Tibial nerve (tissue), 4 donors: ENCODE measurements around the gene LRRC31. TPM values are rescaled to one million over a fixed set of nuclear protein-coding genes. Genes with fewer than 3 reads are reported as not detected.

Experiments
- DNase-seq, 2 donors: peaks; one replicate each; pipeline ENCODE4 v3.0.0-alpha.2; 2019; ENCODE audit warnings: low spot score in 2 of 2
- H3K27ac ChIP-seq, 4 donors: fragments of 200-600 bp; sonication (generic) in 3 of 4; one replicate each; pipeline ENCODE4 v1.5.1; 2017 to 2019; ENCODE audit warnings: mild to moderate bottlenecking in 1 of 4
- H3K27me3 ChIP-seq, 2 donors: fragments of 200-600 bp; sonication (generic) in 1 of 2; one replicate each; pipeline versions ENCODE4 v1.5.1 to v1.6.0; 2017 to 2019
- H3K36me3 ChIP-seq, 3 donors: fragments of 200-600 bp; sonication (generic); one replicate each; pipeline ENCODE4 v1.5.1; 2018 to 2019
- H3K4me1 ChIP-seq, 4 donors: fragments of 200-600 bp; sonication (generic) in 3 of 4; one replicate each; pipeline ENCODE4 v1.5.1; 2017 to 2019
- H3K4me3 ChIP-seq, 4 donors: fragments of 200-600 bp; sonication (generic) in 3 of 4; one replicate each; pipeline ENCODE4 v1.5.1; 2017 to 2019; ENCODE audit warnings: mild to moderate bottlenecking in 1 of 4, moderate library complexity in 1 of 4
- H3K9me3 ChIP-seq, 4 donors: fragments of 200-600 bp; sonication (generic) in 3 of 4; one replicate each; pipeline ENCODE4 v1.5.1; 2017 to 2019
- EP300 ChIP-seq, 2 donors: sonication (generic); formaldehyde crosslinking; IDR thresholded peaks; one replicate each; pipeline ENCODE4 v1.6.1; 2017; ENCODE audit warnings: antibody characterized with exemption in 2 of 2, mild to moderate bottlenecking in 1 of 2
- POLR2A ChIP-seq, 2 donors: fragments of 450-650 bp; IDR thresholded peaks; one replicate each; pipeline ENCODE4 v1.6.1; 2017; ENCODE audit warnings: antibody characterized with exemption in 2 of 2, mild to moderate bottlenecking in 2 of 2, moderate library complexity in 2 of 2
- WGBS, 2 donors: methylation state at CpG; one replicate each; pipeline ENCODE4 v1.1.5; 2018; 5-methylcytosine and 5-hydroxymethylcytosine counted together
- total RNA-seq, 4 donors: library from RNA; depleted of rRNA; stranded (reverse); fragments of >200 nt; gene quantifications; one replicate each; pipeline ENCODE4 v1.1.0, GENCODE V29; 2016
- TF ChIP-seq, protein P1 (sequence below), 5 experiments: fragments of 200-600 bp in 3 of 5; fragments of 450-650 bp in 2 of 5; sonication (generic) in 3 of 5; IDR thresholded peaks; one replicate each; pipeline ENCODE4 v1.5.1; 2016 to 2019; ENCODE audit warnings: antibody characterized with exemption in 5 of 5, mild to moderate bottlenecking in 3 of 5, moderate library complexity in 2 of 5

The LRRC31 gene
- total RNA-seq, 4 donors from 2014 or later = not detected

DNA sequence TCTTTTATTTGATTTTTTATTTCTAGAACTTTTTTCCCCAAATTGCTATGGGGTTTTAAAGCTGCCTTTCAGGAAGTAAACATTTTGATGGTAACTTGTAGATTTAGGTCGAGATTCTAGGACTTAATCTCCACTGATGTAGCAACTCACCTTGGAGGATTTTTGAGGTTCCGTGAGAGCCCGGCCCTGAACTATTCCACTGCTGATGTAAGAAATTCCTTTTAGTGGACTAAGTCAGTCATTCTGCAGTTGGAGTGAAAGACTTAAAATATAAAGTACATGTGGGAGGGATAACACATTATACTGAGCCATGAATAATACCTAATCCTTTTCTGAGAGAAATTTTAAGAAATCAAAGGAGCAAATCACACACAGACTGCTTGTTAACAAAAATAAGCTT, 44.4 kb downstream of the LRRC31 start:
- no peak for DNase-seq

DNA sequence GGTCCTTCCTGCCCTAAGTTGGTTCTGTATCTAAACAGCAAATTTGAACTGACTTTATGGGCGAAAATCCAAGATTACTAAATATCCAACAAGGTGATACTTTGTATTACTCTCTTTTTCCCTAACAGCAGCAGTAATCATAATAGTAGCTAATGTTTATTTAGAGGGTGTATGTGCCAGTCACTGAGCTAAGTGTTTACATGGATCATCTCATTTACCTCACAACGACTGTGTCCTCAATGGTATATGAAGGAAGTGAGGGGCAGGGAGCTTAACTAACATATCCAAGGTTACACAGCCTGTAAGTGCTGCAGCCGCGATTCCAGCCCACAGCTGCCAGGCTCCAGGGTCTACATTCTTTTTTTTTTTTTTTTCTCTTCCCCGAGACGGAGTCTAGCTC, 46.8 kb downstream of the LRRC31 start:
- DNase-seq = no peak
- Histone ChIP-seq H3K27ac (no peak overlapping the region), H3K4me3 (no peak overlapping the region), H3K4me1 (no peaks in the 10 kb centered on the region), H3K9me3 (no peaks in the 10 kb centered on the region), H3K27me3 (no peaks in the 10 kb centered on the region), H3K36me3 (no peaks in the 10 kb centered on the region)
- 81 to 86% methylated on average over 6 of the region's 6 CpGs for WGBS, 2 donors
- TF ChIP-seq, protein P1, sequence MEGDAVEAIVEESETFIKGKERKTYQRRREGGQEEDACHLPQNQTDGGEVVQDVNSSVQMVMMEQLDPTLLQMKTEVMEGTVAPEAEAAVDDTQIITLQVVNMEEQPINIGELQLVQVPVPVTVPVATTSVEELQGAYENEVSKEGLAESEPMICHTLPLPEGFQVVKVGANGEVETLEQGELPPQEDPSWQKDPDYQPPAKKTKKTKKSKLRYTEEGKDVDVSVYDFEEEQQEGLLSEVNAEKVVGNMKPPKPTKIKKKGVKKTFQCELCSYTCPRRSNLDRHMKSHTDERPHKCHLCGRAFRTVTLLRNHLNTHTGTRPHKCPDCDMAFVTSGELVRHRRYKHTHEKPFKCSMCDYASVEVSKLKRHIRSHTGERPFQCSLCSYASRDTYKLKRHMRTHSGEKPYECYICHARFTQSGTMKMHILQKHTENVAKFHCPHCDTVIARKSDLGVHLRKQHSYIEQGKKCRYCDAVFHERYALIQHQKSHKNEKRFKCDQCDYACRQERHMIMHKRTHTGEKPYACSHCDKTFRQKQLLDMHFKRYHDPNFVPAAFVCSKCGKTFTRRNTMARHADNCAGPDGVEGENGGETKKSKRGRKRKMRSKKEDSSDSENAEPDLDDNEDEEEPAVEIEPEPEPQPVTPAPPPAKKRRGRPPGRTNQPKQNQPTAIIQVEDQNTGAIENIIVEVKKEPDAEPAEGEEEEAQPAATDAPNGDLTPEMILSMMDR (IDR thresholded peaks at IDR 0.05) = no peak
- TF ChIP-seq EP300 (IDR thresholded peaks at IDR 0.05) (no peak), POLR2A (IDR thresholded peaks at IDR 0.05) (no peak)

More for the DNA sequence above, 44.4 kb downstream of the LRRC31 start:
- no peaks in the 10 kb centered on the region for H3K9me3 ChIP-seq
- no peak overlapping the region for H3K4me3 ChIP-seq
- H3K36me3 ChIP-seq = no peaks in the 10 kb centered on the region
- H3K27me3 ChIP-seq = no peaks in the 10 kb centered on the region
- 78 to 87% methylated on average over 3 of the region's 3 CpGs for WGBS, 2 donors
- no peak overlapping the region for H3K27ac ChIP-seq
- TF ChIP-seq POLR2A (IDR thresholded peaks at IDR 0.05) (no peak), EP300 (IDR thresholded peaks at IDR 0.05) (no peak)
- TF ChIP-seq, protein P1 (IDR thresholded peaks at IDR 0.05) = no peak
- no peaks in the 10 kb centered on the region for H3K4me1 ChIP-seq

DNA sequence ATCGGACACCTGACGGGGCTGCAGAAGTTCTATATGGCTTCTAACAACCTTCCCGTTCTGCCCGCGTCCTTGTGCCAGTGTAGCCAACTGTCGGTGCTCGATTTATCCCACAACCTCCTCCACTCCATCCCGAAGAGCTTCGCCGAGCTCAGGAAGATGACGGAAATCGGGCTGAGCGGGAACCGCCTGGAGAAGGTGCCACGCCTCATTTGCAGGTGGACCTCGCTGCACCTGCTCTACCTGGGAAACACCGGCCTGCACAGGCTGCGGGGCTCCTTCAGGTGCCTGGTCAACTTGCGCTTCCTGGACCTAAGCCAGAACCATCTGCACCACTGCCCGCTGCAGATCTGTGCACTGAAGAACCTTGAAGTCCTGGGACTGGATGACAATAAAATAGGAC, 47.2 kb downstream of the LRRC31 start:
- 93 to 97% methylated on average over 20 of the region's 20 CpGs for WGBS, 2 donors
- TF ChIP-seq EP300 (IDR thresholded peaks at IDR 0.05) (no peak), POLR2A (IDR thresholded peaks at IDR 0.05) (no peak)
- TF ChIP-seq, protein P1 (IDR thresholded peaks at IDR 0.05) = no peak
- no peak for DNase-seq
- Histone ChIP-seq H3K4me1 (no peaks in the 10 kb centered on the region), H3K27me3 (no peaks in the 10 kb centered on the region), H3K4me3 (no peak overlapping the region), H3K9me3 (no peaks in the 10 kb centered on the region), H3K36me3 (no peaks in the 10 kb centered on the region), H3K27ac (no peak overlapping the region)

DNA sequence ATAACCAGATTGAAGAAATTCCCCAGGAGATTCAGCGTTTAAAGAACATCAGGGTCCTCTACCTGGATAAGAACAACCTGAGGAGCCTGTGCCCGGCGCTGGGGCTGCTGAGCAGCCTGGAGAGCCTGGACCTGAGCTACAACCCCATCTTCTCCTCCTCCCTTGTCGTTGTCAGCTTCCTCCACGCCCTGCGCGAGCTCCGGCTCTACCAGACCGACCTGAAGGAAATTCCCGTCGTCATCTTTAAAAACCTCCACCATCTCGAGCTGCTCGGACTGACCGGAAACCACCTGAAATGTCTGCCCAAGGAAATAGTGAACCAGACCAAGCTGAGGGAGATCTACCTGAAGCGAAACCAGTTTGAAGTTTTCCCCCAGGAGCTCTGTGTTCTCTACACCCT, 47.6 kb downstream of the LRRC31 start:
- 95% methylated on average over 15 of the region's 15 CpGs for WGBS, 2 donors
- H3K27ac ChIP-seq = no peak overlapping the region
- no peaks in the 10 kb centered on the region for H3K9me3 ChIP-seq
- DNase-seq = no peak
- H3K4me3 ChIP-seq = no peak overlapping the region
- TF ChIP-seq EP300 (IDR thresholded peaks at IDR 0.05) (no peak), POLR2A (IDR thresholded peaks at IDR 0.05) (no peak)
- TF ChIP-seq, protein P1 (IDR thresholded peaks at IDR 0.05) = no peak
- no peaks in the 10 kb centered on the region for H3K27me3 ChIP-seq
- no peaks in the 10 kb centered on the region for H3K4me1 ChIP-seq
- no peaks in the 10 kb centered on the region for H3K36me3 ChIP-seq

DNA sequence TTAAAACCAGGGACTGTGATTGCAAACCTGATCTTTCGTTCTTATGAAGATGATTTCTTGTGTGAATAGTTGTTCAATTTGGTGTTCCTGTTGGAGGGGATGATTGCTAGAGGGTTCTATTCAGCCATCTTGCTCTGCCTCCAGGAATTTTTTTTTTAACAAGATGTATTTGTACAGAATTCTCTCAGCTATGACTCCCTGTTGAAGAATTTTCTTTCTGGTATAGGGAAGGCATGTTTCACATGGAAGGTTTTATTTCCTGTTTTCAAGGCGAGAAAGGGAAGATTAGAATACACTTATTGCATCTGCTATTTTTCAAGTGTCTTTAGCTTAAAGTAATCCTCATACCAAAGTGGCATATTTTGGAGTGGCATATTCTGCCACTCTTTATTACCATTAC, 51.4 kb downstream of the LRRC31 start:
- 76 to 77% methylated on average over 2 of the region's 2 CpGs for WGBS, 2 donors
- DNase-seq = no peak
- Histone ChIP-seq H3K9me3 (peaks cover 0 to 11% (median 3%) of the 10 kb centered on the region in 4 donors), H3K4me1 (peaks cover 0 to 7% (median 0%) of the 10 kb centered on the region in 4 donors), H3K27ac (no peak overlapping the region), H3K36me3 (no peaks in the 10 kb centered on the region), H3K4me3 (no peak overlapping the region), H3K27me3 (no peaks in the 10 kb centered on the region)
- TF ChIP-seq EP300 (IDR thresholded peaks at IDR 0.05) = no peak
- TF ChIP-seq, protein P1 (IDR thresholded peaks at IDR 0.05) = no peak
